Retinal pigment epithelial cell (primary cell): ENCODE results near the gene NIF3L1.
"Not testable (repeated sequence)": the region's sequence is repeated elsewhere in the genome, so short reads cannot be mapped to it uniquely, and the experiment has no call there.

Source experiments
- DNase-seq: peaks from one replicate; pipeline ENCODE4 v3.0.0-alpha.2; 2010; ENCODE audit warnings: low read depth
- H3K4me3 ChIP-seq: 2 replicates; pipeline ENCODE4 v1.5.1; 2011; ENCODE audit warnings: mild to moderate bottlenecking, low read length, control low read depth, moderate library complexity
- TF ChIP-seq, protein P1 (sequence below): conservative IDR thresholded peaks from 2 replicates; pipeline ENCODE4 v1.5.1; 2011; ENCODE audit warnings: low read depth, low read length, control low read depth, inconsistent platforms

NIF3L1 gene

DNA sequence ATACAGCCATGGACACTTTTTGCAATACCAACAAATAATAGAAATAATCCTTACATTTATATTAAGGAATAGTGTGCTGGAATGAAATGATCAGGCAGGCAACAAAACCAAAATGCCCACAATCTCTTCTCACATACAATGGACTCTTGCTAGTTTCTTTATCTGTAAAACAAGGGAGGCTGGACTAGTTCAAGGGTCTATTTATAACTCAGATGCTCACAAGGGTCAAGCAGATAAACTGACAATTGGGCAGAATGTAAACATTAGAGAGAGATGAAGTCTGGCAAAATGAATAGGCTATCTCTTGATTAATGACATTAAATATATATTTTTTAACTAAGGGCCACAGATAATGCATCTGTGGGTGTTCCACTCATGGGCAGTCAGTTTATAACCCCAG, 11.7 kb upstream of the NIF3L1 start:
- H3K4me3 ChIP-seq = no peak overlapping the region
- DNase-seq = no peak
- TF ChIP-seq, protein P1, sequence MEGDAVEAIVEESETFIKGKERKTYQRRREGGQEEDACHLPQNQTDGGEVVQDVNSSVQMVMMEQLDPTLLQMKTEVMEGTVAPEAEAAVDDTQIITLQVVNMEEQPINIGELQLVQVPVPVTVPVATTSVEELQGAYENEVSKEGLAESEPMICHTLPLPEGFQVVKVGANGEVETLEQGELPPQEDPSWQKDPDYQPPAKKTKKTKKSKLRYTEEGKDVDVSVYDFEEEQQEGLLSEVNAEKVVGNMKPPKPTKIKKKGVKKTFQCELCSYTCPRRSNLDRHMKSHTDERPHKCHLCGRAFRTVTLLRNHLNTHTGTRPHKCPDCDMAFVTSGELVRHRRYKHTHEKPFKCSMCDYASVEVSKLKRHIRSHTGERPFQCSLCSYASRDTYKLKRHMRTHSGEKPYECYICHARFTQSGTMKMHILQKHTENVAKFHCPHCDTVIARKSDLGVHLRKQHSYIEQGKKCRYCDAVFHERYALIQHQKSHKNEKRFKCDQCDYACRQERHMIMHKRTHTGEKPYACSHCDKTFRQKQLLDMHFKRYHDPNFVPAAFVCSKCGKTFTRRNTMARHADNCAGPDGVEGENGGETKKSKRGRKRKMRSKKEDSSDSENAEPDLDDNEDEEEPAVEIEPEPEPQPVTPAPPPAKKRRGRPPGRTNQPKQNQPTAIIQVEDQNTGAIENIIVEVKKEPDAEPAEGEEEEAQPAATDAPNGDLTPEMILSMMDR = no peak

DNA sequence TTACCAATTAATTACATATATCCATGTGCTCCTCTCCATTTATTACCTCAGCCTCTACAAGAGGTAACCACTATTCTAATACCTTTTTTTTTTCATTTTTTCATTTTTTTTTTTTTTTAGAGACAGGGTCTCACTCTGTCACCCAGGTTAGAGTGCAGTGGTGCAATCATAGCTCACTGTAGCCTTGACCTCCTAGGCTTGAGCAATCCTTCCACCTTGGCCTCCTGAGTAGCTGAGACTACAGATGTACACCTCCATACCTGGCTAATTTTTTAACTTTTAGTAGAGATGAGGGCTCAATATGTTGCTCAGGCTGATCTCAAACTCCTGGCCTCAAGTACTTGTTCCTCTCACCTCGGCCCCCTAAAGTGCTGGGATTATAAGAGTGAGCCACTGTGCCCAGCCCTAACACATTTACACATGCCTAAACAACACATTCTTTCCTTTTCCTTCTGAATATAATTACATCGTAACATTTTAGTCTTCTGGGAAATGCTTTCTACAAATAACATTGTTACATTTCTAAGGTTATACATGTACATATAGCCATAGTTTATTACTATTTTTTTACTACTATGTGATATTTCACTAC, 10.8 kb upstream of the NIF3L1 start:
- no peak for DNase-seq
- TF ChIP-seq, protein P1 = no peak
- no peak overlapping the region for H3K4me3 ChIP-seq

GRCh38 chr2:200881715-200882249, 7.4 kb upstream of the NIF3L1 start:
- not testable (repeated sequence) for DNase-seq, H3K4me3 ChIP-seq

DNA sequence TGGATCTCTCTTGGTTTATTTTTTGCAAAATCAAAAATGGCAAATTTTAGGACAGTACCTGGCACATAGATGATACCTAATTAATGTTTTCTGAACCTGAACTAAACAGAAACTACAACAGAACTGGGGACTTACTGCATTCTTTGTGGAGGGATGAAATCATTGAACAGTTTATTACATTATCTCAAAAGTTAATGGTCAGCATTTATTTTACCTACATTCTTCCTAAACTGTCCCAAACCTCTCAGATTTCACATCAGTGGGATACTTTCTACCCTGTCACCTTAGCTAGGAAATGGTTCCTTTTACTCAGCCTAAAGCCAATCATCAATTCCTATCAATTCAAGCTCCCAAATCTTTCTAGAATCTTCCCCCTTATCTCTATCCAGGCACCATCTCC, 10.3 kb downstream of the NIF3L1 start:
- no peak for DNase-seq
- TF ChIP-seq, protein P1 = no peak

GRCh38 chr2:200901459-200902072, 12.4 kb downstream of the NIF3L1 start:
- TF ChIP-seq, protein P1 = peak; percentile 79
- DNase-seq = peak; percentile 55
- H3K4me3 ChIP-seq = no peak overlapping the region

More for the DNA sequence above, 10.3 kb downstream of the NIF3L1 start:
- no peak overlapping the region for H3K4me3 ChIP-seq

- DNase-seq = peak; percentile 24
- TF ChIP-seq, protein P1 = peak; percentile 80
- no peak overlapping the region for H3K4me3 ChIP-seq
These were observed 16.6 kb downstream of the NIF3L1 start for GRCh38 chr2:200905618-200906296.

GRCh38 chr2:200909958-200910357, 20.8 kb downstream of the NIF3L1 start:
- no peak for DNase-seq
- H3K4me3 ChIP-seq = no peak overlapping the region
- TF ChIP-seq, protein P1 = no peak
